Upper lobe of left lung (tissue), 4 donors: Measurements from ENCODE around the gene PPM1E.
"Not testable (repeated sequence)": the region's sequence is repeated elsewhere in the genome, so short reads cannot be mapped to it uniquely, and the experiment has no call there.

Source experiments
- EP300 ChIP-seq, 4 donors: sonication (generic); formaldehyde crosslinking; IDR thresholded peaks; one replicate each; pipeline ENCODE4 v1.5.1; 2017; ENCODE audit warnings: antibody characterized with exemption in 4 of 4, control low read depth in 2 of 4
- POLR2A ChIP-seq, 4 donors: fragments of 450-650 bp; IDR thresholded peaks; one replicate each; pipeline ENCODE4 v1.5.1; 2016 to 2017; ENCODE audit warnings: antibody characterized with exemption in 4 of 4, mild to moderate bottlenecking in 2 of 4
- POLR2AphosphoS5 ChIP-seq, 2 donors: sonication (generic); formaldehyde crosslinking; IDR thresholded peaks; one replicate each; pipeline ENCODE4 v1.5.1; 2017; ENCODE audit warnings: antibody characterized with exemption in 2 of 2
- TF ChIP-seq, protein P1 (sequence below), 6 experiments: fragments of 450-650 bp in 4 of 6; fragments of 200-600 bp in 2 of 6; sonication (generic) in 2 of 6; IDR thresholded peaks; one replicate each; pipeline ENCODE4 v1.5.1; 2016 to 2019; ENCODE audit warnings: antibody characterized with exemption in 6 of 6

DNA sequence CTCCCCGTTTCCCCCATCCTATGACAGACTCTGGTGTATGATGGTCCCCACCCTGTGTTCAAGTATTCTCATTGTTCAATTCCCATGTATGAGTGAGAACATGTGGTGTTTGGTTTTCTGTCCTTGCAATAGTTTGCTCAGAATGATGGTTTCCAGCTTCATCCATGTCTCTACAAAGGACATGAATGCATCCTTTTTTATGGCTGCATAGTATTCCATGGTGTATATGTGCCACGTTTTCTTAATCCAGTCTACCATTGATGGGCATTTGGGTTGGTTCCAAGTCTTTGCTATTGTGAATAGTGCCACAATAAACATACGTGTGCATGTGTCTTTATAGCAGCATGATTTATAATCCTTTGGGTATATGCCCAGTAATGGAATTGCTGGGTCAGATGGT lies 90.8 kb downstream of the PPM1E start:
- TF ChIP-seq, protein P1, sequence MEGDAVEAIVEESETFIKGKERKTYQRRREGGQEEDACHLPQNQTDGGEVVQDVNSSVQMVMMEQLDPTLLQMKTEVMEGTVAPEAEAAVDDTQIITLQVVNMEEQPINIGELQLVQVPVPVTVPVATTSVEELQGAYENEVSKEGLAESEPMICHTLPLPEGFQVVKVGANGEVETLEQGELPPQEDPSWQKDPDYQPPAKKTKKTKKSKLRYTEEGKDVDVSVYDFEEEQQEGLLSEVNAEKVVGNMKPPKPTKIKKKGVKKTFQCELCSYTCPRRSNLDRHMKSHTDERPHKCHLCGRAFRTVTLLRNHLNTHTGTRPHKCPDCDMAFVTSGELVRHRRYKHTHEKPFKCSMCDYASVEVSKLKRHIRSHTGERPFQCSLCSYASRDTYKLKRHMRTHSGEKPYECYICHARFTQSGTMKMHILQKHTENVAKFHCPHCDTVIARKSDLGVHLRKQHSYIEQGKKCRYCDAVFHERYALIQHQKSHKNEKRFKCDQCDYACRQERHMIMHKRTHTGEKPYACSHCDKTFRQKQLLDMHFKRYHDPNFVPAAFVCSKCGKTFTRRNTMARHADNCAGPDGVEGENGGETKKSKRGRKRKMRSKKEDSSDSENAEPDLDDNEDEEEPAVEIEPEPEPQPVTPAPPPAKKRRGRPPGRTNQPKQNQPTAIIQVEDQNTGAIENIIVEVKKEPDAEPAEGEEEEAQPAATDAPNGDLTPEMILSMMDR (IDR thresholded peaks at IDR 0.05), result not testable (repeated sequence)
- not testable (repeated sequence) for TF ChIP-seq POLR2A, EP300, POLR2AphosphoS5 (IDR thresholded peaks at IDR 0.05)
